Measurements from ENCODE around the gene SUSD6. TPM values are rescaled to one million over a fixed set of nuclear protein-coding genes. Genes with fewer than 3 reads are reported as not detected.
A peak's percentile ranks its signal among the peaks of the same experiment; 100 is the strongest.
"Not testable (repeated sequence)": the region's sequence is repeated elsewhere in the genome, so short reads cannot be mapped to it uniquely, and the experiment has no call there.

Gene SUSD6
- total RNA-seq, 1 donor from 2014 or later, result 23.9 TPM

DNA sequence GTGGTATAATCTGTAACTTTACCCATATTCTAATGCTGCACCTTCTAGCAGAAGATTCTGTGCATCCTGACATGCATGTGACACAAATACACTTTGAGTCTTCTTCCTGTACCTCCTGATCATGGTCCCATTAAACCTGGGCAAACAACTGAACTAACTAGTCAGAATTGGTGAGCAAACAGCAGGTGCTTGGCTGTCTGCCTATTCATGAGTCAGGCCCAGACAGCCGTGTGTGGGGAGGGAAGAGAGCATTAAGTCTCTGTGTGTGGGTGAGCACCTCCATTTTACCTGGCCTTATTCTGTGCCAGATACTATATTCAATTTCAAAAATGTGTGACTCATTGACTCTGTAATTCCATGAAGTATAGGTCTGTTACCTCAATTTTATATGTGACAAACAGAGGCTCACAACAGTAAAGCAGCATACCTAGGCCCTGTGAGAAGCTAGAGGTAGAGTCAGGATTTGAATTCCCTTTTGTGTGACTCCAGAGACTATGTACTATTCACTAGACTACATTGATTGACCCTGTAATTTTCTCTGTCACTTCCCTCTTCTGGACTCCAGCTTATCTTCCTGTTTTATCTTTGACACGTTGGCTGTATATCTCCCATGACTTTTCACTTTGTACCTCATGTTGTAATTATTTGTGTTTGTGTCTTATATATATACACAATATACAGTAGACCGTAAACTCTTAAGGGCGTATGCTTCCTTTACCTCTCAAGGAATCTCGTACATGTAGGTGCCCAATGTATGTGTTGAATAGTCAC, 32.2 kb downstream of the SUSD6 start:
- H3K9me3 ChIP-seq (replicated peaks), result peaks cover 7% of the 10 kb centered on the region
- intact Hi-C loops (cut with micrococcal nuclease), result no loop called here
- H3K27me3 ChIP-seq (ENCODE audit: low read depth), result no peaks in the 10 kb centered on the region
- TF ChIP-seq, protein P1, sequence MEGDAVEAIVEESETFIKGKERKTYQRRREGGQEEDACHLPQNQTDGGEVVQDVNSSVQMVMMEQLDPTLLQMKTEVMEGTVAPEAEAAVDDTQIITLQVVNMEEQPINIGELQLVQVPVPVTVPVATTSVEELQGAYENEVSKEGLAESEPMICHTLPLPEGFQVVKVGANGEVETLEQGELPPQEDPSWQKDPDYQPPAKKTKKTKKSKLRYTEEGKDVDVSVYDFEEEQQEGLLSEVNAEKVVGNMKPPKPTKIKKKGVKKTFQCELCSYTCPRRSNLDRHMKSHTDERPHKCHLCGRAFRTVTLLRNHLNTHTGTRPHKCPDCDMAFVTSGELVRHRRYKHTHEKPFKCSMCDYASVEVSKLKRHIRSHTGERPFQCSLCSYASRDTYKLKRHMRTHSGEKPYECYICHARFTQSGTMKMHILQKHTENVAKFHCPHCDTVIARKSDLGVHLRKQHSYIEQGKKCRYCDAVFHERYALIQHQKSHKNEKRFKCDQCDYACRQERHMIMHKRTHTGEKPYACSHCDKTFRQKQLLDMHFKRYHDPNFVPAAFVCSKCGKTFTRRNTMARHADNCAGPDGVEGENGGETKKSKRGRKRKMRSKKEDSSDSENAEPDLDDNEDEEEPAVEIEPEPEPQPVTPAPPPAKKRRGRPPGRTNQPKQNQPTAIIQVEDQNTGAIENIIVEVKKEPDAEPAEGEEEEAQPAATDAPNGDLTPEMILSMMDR (IDR thresholded peaks at IDR 0.05; ENCODE audit: borderline replicate concordance), result no peak
- H3K27ac ChIP-seq (replicated peaks), result peak overlapping the region; percentile 51
- no peak for DNase-seq
- peaks cover 74% of the 10 kb centered on the region for H3K4me1 ChIP-seq
- no peaks in the 10 kb centered on the region for H3K36me3 ChIP-seq
- no peak overlapping the region for H3K4me3 ChIP-seq

DNA sequence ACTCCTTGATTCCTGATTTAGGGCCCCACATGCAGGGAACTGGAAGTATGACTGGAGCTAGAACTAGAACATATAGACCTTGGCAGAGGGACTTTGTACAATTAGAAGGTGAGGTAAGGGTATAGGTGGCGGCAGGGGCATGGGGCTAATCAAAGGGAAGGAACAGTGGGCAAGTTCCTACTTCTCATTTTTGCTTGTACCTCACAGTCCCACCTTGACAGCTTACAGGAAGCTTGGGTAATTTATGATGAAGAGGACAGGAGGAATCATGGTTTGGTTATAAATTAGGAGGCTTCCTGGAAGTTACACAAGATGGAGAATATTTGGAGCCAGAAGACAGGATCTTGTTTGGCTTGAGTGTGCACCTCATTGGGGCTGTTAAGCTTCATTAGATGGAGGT, 33.4 kb downstream of the SUSD6 start:
- peaks cover 74% of the 10 kb centered on the region for H3K4me1 ChIP-seq
- no peak overlapping the region for H3K4me3 ChIP-seq
- H3K27me3 ChIP-seq (ENCODE audit: low read depth), result no peaks in the 10 kb centered on the region
- H3K9me3 ChIP-seq (replicated peaks), result peaks cover 7% of the 10 kb centered on the region
- H3K27ac ChIP-seq (replicated peaks), result peak overlapping the region; percentile 51
- DNase-seq, result no peak
- TF ChIP-seq, protein P1 (IDR thresholded peaks at IDR 0.05; ENCODE audit: borderline replicate concordance), result no peak
- intact Hi-C loops (cut with micrococcal nuclease), result no loop called here
- H3K36me3 ChIP-seq, result no peaks in the 10 kb centered on the region

DNA sequence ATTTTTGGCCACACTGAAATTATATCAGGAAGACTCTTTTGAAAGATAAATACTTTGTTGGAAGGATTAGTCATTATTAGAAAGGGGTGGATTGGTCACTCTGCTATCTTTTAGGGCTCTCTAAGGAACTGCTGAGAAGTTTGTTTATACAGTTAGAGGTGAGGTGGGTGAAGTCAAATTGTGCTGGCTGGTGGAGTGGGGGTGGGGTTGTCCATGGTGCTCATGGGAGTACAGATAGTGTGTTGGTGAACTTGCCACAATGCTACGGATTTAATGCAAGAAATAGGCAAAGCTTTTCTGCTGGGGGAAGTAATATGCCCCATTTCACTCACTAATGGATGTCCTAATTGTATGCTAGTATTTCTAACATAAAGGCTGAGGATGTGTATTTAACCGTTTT, 35.8 kb downstream of the SUSD6 start:
- TF ChIP-seq, protein P1 (IDR thresholded peaks at IDR 0.05; ENCODE audit: borderline replicate concordance), result no peak
- no peak overlapping the region for H3K4me3 ChIP-seq
- no peaks in the 10 kb centered on the region for H3K27me3 ChIP-seq (ENCODE audit: low read depth)
- intact Hi-C loops (cut with micrococcal nuclease), result no loop called here
- peak overlapping the region; percentile 83 for H3K27ac ChIP-seq (replicated peaks)
- H3K4me1 ChIP-seq, result peaks cover 87% of the 10 kb centered on the region
- H3K9me3 ChIP-seq (replicated peaks), result no peaks in the 10 kb centered on the region
- H3K36me3 ChIP-seq, result no peaks in the 10 kb centered on the region
- no peak for DNase-seq

DNA sequence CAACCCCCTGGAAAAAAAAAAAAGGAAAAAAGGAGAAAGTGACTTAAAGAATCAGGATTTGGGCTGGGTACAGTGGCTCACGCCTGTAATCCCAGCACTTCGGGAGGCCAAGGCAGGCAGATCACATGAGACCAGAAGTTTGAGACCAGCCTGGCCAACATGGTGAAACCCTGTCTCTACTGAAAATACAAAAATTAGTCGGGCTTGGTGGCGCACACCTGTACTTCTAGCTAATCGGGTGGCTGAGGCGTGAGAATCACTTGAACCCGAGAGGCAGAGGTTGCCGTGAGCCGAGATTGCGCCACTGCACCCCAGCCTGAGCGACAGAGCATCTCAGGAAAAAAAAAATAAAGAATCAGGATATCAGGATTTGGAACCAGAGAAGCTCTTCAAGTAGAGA, 36.2 kb downstream of the SUSD6 start:
- intact Hi-C loops (cut with micrococcal nuclease); DNase-seq; H3K27me3 ChIP-seq (ENCODE audit: low read depth); H3K9me3 ChIP-seq (replicated peaks); H3K36me3 ChIP-seq; H3K4me3 ChIP-seq: not testable (repeated sequence)
- Histone ChIP-seq H3K27ac (replicated peaks) (peak overlapping the region; percentile 83), H3K4me1 (peaks cover 88% of the 10 kb centered on the region)

DNA sequence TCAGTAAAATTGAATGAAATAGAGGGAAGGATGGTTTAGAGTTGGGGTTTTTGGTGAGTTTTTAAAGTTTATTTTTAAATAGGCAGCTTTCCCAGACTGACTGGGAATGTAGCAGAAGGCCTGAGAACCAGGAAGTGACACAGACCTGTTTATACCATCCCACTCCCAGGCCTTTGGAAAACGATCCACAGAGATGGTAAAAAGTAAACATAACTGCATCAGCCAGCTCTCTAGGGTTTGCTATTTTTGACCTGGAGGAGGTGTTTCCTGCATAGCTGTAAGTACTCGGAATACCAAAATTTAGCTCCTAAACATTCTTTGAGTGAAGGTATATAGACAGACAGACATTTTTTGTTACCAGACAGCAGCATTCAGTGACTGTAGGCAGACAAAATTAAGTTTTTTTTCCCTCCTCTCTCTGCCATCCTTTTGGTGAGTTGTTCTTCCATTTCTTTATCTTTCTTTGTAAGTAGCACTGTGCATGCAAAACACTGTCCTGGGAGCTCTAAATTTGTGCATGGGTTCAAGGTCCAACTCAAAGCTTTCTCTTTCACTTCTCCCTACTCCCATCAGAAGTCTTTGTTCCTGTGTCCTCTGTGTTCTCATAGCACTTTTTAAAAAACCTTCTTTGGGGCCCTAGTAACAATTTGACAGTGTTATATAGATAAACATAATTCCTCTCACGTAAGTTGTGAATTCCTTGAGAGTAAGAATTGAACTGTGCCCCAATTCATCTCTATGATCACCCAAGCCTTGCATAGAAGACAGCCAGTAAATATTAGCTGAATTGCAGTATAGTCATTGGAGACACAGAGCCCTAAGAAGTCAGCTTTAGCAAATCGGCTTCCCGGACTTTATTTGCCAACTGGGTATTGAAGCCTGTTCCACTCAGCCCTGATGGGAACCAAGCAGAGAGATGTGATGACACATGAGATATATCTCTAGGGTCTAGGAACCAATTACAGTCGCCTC, 37.4 kb downstream of the SUSD6 start:
- peak overlapping the region; percentile 32 for H3K4me3 ChIP-seq
- intact Hi-C loops (cut with micrococcal nuclease), result no loop called here

More for the DNA sequence above, 37.4 kb downstream of the SUSD6 start:
- no peaks in the 10 kb centered on the region for H3K27me3 ChIP-seq (ENCODE audit: low read depth)
- peaks cover 88% of the 10 kb centered on the region for H3K4me1 ChIP-seq
- no peaks in the 10 kb centered on the region for H3K9me3 ChIP-seq (replicated peaks)
- H3K36me3 ChIP-seq, result no peaks in the 10 kb centered on the region
- TF ChIP-seq, protein P1 (IDR thresholded peaks at IDR 0.05; ENCODE audit: borderline replicate concordance), result no peak
- DNase-seq, result no peak
- peak overlapping the region; percentile 83 for H3K27ac ChIP-seq (replicated peaks)

Data from left ventricle myocardium inferior (tissue), 1 donor.